ENCODE results near the gene HTR3E.
"Not testable (repeated sequence)": the region's sequence is repeated elsewhere in the genome, so short reads cannot be mapped to it uniquely, and the experiment has no call there.

HTR3E gene

GRCh38 chr3:184110316-184110725, 13.5 kb downstream of the HTR3E start:
- no peak for DNase-seq (ENCODE audit: low read depth)

DNA sequence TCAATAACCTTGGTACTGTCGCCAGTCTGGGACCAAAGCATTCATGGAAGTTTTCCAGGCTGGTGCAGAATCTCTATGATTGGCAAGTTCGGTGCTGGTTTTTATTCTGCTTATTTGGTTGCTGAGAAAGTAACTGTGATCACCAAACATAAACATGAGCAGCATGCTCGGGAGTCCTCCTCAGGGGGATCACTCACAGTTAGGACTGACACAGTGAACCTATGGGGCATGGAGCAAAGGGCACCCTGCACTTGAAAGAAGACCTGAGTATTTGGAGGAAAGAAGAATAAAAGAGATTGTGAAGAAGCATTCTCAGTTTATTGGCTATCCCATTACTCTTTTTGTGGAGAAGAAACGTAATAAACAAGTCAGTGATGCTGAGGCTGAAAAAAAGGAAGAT, 19.2 kb downstream of the HTR3E start:
- DNase-seq (ENCODE audit: low read depth): no peak

DNA sequence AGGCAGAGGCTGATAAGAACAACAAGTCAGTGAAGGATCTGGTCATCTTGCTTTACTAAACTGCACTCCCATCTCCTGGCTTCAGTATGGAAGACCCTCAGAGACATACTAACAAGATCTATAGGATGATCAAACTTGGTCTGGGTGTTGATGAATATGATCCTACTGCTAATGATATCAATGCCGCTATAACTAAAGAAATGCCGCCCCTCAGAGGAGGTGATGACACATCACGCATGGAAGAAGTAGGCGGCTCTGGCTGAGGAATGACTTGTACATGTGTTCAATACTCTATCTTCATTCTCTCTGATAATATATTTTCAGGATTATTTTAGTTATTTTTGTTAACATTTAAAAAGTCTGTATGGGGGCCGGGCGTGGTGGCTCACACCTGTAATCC, 20.8 kb downstream of the HTR3E start:
- DNase-seq (ENCODE audit: low read depth): no peak

DNA sequence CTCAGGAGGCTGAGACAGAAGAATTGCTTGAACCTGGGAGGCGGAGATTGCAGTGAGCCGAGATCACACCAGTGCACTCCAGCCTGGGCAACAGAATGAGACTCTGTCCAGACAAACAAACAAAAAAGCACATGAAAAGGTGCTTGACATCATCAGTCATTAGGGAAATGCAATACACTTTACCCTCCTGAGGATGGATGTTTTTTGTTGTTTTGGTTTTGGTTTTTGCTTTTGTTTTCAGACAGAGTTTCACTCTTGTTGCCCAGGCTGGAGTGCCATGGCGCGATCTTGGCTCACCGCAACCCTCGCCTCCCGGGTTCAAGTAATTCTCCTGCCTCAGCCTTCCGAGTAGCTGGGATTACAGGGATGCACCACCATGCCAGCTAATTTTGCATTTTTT, 24.2 kb downstream of the HTR3E start:
- DNase-seq (ENCODE audit: low read depth): not testable (repeated sequence)

DNA sequence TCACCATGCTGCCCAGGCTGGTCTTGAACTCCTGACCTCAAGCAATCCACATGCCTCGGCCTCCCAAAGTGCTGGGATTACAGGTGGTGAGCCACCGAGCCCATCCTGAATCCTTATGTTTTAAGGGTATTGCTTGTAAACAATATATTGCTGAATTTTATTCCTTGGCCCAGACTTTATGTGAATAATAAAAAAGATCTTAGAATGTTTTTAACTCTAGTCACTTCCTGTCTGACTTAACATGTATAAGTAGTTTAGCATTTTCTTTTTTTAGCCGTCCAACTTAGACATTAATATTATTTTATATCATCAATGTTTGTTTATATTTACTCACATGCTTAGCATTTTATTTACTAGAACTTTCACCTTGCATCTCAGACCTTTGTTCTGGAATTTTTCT, 29.1 kb downstream of the HTR3E start:
- DNase-seq (ENCODE audit: low read depth): no peak

DNA sequence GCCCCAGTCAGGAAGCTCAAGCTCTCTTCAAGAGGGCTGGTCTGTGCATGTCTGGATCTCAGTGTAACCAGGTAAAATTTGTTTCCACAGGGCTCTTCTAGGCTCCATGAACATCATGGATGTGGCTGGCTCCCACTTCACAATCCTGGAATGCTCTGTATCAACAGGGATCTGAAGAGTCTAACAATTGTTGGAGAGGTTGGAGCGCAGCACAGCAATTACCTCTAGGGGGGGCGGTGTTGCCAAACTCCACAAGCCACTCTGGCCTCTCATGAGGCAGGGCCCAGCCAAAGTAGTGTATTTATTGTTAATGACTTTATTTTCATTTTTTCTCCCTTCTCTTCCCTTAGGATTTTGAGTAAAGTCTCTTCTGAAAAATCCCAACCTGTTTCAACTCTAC, 32.1 kb downstream of the HTR3E start:
- DNase-seq (ENCODE audit: low read depth): no peak

- DNase-seq (ENCODE audit: low read depth): no peak
Observed at GRCh38 chr3:184132945-184133344, 36.1 kb downstream of the HTR3E start.

DNA sequence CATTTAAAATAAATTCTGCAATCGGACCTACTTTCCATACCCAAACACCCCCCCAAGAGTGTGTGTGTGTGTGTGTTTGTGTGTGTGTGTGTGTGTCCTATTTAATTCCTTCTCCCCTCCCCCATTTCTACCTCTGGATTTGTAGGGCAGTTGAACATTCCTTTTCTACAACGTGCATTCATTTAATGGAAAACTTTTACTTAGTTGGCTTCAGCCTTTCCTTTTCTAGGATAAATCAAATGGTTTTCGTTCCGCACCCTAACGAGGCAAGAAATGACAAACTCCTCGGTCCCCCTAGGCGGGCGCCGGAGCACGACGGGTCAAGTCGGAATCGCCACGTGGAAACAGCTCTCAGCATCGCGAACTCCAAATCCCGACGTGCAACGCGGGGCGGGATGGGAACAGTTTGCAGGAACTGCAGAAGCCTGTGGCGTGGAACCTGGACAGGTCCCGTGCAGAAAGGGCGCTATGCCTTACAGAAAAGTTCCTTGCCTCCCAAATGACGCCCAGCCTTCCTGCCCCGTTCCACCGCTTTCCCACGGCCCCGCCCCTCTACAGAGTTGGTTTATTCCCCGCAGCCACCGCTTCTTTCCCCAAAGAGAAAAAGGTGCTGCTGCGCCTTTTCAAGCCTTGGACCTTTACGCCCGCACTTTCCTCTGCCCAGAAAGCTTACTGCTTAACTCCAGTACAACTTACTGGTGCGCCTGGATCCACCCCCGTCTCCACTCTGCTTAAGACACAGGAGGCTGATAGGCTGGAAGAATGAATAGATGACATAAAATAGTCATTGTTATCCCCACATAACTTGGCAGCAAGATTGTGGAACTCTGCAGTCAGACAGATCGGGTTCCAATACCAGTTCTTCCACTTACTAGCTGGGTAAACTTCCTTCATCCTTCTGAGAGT, 37.2 kb downstream of the HTR3E start:
- DNase-seq (ENCODE audit: low read depth): no peak

DNA sequence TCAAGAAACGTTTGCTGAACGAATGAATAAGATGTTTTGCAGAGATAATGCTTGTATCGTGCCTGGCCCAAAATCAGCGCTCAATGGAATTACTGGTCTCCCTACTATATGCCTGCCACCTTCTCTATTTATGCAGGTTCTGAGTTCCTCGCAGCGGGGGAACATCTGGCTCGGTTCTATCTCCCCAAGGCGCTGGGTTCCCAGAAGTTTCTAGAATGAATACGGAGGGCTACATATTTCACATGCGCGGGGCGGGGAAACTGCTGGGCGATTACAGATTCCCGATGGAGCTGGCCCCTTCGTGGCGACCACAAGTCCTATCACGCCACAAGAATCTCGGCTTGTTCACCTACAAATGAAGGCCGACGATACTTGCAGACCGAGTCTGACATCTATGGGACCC, 37.9 kb downstream of the HTR3E start:
- DNase-seq (ENCODE audit: low read depth): no peak

DNA sequence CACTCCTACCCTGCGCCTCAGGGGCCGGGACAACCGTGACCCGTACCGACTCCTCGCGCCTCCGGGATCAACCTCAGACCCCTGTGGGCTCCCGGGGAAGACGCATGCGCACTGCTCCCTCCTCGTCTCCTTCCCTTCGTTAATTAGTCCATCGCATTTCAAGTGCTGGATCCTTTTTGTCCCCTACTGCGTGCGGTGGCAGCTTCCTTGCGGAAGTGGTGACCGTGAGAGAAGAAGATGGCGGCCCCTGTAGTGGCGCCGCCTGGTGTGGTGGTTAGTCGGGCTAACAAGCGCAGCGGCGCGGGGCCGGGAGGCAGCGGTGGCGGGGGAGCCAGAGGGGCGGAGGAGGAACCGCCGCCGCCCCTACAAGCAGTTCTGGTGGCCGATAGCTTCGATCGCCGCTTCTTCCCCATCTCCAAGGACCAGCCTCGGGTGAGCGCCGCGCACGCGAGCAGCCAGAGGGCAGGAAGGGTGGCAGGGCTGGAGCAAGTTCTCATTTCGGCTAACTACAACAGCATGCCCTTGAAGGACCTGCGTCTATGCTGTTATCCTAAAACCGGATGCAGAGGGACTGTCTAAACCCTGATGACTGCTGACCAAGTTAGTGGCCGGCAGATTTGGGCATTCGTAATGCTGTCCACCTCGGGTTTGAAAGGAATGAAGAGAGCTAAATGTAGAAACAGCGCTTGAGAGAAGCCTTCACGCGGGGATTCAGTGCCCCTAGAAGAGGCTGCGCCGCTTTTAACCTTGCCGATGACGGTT, 38.5 kb downstream of the HTR3E start, which contains the start of gene EIF2B5:
TSS of gene EIF2B5 (plus strand) at position 210 of the 762 bp plus-strand sequence. CDS start at position 238, 28 bp downstream.
- DNase-seq (ENCODE audit: low read depth): peak; percentile 80

DNA sequence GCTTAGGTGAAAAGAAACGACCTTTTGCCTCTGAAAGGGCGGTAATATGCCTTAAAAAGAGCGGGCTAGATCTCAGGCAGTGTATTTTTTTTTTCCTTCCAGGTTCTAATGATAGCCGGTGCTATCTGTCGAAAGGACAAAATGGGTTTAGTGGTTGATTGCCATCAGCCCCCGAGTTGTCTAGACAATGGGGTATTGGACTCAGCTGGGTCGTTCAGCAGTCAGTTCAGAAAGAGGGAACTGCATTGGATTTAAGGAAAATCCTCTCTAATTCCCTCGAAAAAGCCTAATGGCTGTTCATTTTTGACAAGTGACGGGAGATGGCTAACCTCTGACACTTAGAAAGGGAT, 39.0 kb downstream of the HTR3E start:
- no peak for DNase-seq (ENCODE audit: low read depth)

DNA sequence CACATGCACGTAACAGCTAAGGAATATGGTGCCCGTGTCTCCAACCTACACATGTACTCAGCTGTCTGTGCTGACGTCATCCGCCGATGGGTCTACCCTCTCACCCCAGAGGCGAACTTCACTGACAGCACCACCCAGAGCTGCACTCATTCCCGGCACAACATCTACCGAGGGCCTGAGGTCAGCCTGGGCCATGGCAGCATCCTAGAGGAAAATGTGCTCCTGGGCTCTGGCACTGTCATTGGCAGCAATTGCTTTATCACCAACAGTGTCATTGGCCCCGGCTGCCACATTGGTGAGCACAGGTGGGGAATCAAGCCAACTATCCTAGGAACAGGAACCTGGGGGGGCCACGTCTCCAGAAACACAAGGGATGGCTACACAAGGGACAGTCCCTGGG, 43.6 kb downstream of the HTR3E start:
- no peak for DNase-seq (ENCODE audit: low read depth)

- no peak for DNase-seq (ENCODE audit: low read depth)
Observed at GRCh38 chr3:184142199-184142598, 45.3 kb downstream of the HTR3E start.

GRCh38 chr3:184143327-184143726, 46.5 kb downstream of the HTR3E start:
- no peak for DNase-seq (ENCODE audit: low read depth)

GRCh38 chr3:184144505-184144904, 47.6 kb downstream of the HTR3E start:
- DNase-seq (ENCODE audit: low read depth): no peak

DNA sequence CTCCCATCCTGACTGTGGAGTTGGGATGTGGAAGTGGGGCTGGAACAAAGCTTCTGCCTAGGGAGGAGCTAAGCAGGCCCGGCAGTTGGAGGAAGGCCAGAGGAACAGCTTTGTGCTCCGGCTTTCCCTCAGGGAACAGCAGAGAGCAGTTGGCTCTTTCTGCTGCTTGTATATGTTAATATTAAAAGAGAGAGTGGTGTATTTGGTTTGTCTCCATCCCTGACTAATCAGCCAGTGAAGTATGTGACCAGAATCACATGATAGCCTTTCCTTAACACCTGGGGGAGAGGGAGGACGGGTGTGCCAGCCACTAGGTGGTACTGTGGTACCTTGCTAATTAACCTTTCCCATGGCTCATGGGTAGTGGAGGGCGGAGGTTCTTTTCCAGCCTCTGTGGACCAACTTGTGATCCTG, 48.3 kb downstream of the HTR3E start:
- no peak for DNase-seq (ENCODE audit: low read depth)

GRCh38 chr3:184145751-184146270, 48.9 kb downstream of the HTR3E start:
- no peak for DNase-seq (ENCODE audit: low read depth)

DNA sequence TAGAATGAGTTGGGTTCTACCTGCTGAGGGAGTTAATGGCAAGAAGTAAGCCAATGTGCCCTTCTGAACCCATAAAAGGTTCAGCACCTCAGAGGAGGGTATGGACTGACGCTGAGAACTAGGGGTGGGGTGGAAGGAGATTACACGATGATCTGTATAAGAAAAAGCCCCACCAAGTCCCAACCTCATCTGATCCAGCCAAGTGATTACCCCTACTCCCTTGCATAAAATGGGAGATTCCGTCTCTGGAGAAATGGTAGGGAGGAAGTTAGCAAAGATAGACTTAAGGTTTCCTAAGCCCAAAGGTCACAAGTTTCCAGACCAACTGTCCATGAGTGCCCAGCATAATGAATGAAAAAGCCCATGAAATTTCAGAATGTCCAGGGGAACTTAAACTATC, 51.2 kb downstream of the HTR3E start:
- no peak for DNase-seq (ENCODE audit: low read depth)

GRCh38 chr3:184149123-184149522, 52.3 kb downstream of the HTR3E start:
- no peak for DNase-seq (ENCODE audit: low read depth)

DNA sequence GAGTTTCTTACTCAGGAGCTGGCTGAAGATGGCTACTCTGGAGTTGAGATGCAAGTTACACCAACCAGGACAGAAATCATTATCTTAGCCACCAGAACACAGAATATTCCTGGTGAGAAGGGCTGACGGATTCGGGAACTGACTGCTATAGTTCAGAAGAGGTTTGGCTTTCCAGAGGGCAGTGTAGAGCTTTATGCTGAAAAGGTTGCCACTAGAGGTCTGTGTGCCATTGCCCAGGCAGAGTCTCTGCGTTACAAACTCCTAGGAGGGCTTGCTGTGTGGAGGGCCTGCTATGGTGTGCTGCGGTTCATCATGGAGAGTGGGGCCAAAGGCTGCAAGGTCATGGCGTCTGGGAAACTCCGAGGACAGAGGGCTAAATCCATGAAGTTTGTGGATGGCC, 52.9 kb downstream of the HTR3E start:
- DNase-seq (ENCODE audit: low read depth): not testable (repeated sequence)

GRCh38 chr3:184154885-184155643, 58.2 kb downstream of the HTR3E start, which contains the start of gene DVL3:
Gene DVL3 (plus strand): TSS chr3:184155377. CDS start chr3:184155636, 259 bp downstream.
- DNase-seq (ENCODE audit: low read depth): peak; percentile 14

All from activated gamma-delta T cell treated with anti-CD3 and anti-CD28 coated beads, Interleukin-2, amount 50 U/mL, for 16 hours (primary cell).